ENCODE results near the gene SLC16A11.

The SLC16A11 gene

GRCh38 chr17:7043182-7043496, 753 bp downstream of the SLC16A11 start:
- no CpG with 5 or more reads among the region's 21 CpGs for WGBS, 2 donors (ENCODE audit: extremely low coverage in 2 of 2, insufficient read length in 2 of 2, insufficient replicate concordance in 1 of 2)
- H2BK12ac ChIP-seq (ENCODE audit: low read length): no peak overlapping the region
- peak overlapping the region in 1 of 2 donors; percentile 71 for H3K4me3 ChIP-seq (ENCODE audit: low read length in 2 of 2)

GRCh38 chr17:7042501-7043181, 1.3 kb downstream of the SLC16A11 start:
- Histone ChIP-seq H3K27me3 (ENCODE audit: control insufficient read depth in 3 of 3, insufficient read depth in 3 of 3, low read depth in 1 of 3, low read length in 3 of 3) (peaks cover 0 to 48% (median 21%) of the 10 kb centered on the region in 3 experiments), H3K18ac (ENCODE audit: low read length) (peak overlapping the region; percentile 95), H3K36me3 (replicated peaks in 1 of 2; ENCODE audit: control insufficient read depth in 2 of 2, insufficient read depth in 2 of 2, low read length in 2 of 2) (no peaks in the 10 kb centered on the region), H3K9ac (ENCODE audit: low read depth, low read length, poor library complexity) (peak overlapping the region; percentile 21), H3K27ac (replicated peaks; ENCODE audit: low read length) (no peak overlapping the region), H3K4ac (ENCODE audit: low read length) (no peak overlapping the region), H3K4me3 (ENCODE audit: low read length in 2 of 2) (no peak overlapping the region), H2AK5ac (ENCODE audit: low read depth, low read length) (peak overlapping the region; percentile 96), H3K79me1 (ENCODE audit: low read depth, low read length) (peaks cover 3% of the 10 kb centered on the region), H4K8ac (ENCODE audit: low read depth, low read length) (peak overlapping the region; percentile 65), H3K4me1 (ENCODE audit: control insufficient read depth in 2 of 2, insufficient read depth in 1 of 2, low read depth in 1 of 2, low read length in 2 of 2) (peaks cover 15 to 27% of the 10 kb centered on the region in 2 donors), H3K9me3 (replicated peaks in 1 of 2; ENCODE audit: control insufficient read depth in 2 of 2, insufficient read depth in 1 of 2, low read depth in 1 of 2, low read length in 2 of 2) (peaks cover 0 to 7% of the 10 kb centered on the region in 2 donors), H2BK15ac (ENCODE audit: low read length) (peak overlapping the region; percentile 85), H3K4me2 (ENCODE audit: insufficient read depth, low read length, poor library complexity, severe bottlenecking) (peak overlapping the region; percentile 83), H2AFZ (ENCODE audit: low read length) (peak overlapping the region; percentile 76), H3K23ac (ENCODE audit: low read depth, low read length, poor library complexity) (peak overlapping the region; percentile 97), H3K14ac (ENCODE audit: low read length) (peak overlapping the region; percentile 71), H4K91ac (ENCODE audit: low read depth, low read length, poor library complexity) (no peak overlapping the region), H2BK12ac (ENCODE audit: low read length) (peak overlapping the region; percentile 30), H2BK5ac (ENCODE audit: low read length) (peak overlapping the region; percentile 39), H2BK120ac (ENCODE audit: low read depth, low read length) (no peak overlapping the region)
- no CpG with 5 or more reads among the region's 53 CpGs for WGBS, 2 donors (ENCODE audit: extremely low coverage in 2 of 2, insufficient read length in 2 of 2, insufficient replicate concordance in 1 of 2)
- DNase-seq (ENCODE audit: low spot score): no peak

More at GRCh38 chr17:7043182-7043496, 753 bp downstream of the SLC16A11 start:
- Histone ChIP-seq H2AK5ac (ENCODE audit: low read depth, low read length) (peak overlapping the region; percentile 96), H3K4me2 (ENCODE audit: insufficient read depth, low read length, poor library complexity, severe bottlenecking) (peak overlapping the region; percentile 83), H3K36me3 (replicated peaks in 1 of 2; ENCODE audit: control insufficient read depth in 2 of 2, insufficient read depth in 2 of 2, low read length in 2 of 2) (no peaks in the 10 kb centered on the region), H2BK5ac (ENCODE audit: low read length) (no peak overlapping the region), H3K27ac (replicated peaks; ENCODE audit: low read length) (no peak overlapping the region), H4K8ac (ENCODE audit: low read depth, low read length) (peak overlapping the region; percentile 86), H3K14ac (ENCODE audit: low read length) (peak overlapping the region; percentile 63), H3K79me1 (ENCODE audit: low read depth, low read length) (peaks cover 3% of the 10 kb centered on the region), H2AFZ (ENCODE audit: low read length) (peak overlapping the region; percentile 76), H4K91ac (ENCODE audit: low read depth, low read length, poor library complexity) (no peak overlapping the region), H3K4me1 (ENCODE audit: control insufficient read depth in 2 of 2, insufficient read depth in 1 of 2, low read depth in 1 of 2, low read length in 2 of 2) (peaks cover 13 to 27% of the 10 kb centered on the region in 2 donors), H3K27me3 (ENCODE audit: control insufficient read depth in 3 of 3, insufficient read depth in 3 of 3, low read depth in 1 of 3, low read length in 3 of 3) (peaks cover 0 to 48% (median 21%) of the 10 kb centered on the region in 3 experiments), H3K9ac (ENCODE audit: low read depth, low read length, poor library complexity) (peak overlapping the region; percentile 70), H3K4ac (ENCODE audit: low read length) (no peak overlapping the region), H3K18ac (ENCODE audit: low read length) (peak overlapping the region; percentile 90), H3K23ac (ENCODE audit: low read depth, low read length, poor library complexity) (peak overlapping the region; percentile 97), H3K9me3 (replicated peaks in 1 of 2; ENCODE audit: control insufficient read depth in 2 of 2, insufficient read depth in 1 of 2, low read depth in 1 of 2, low read length in 2 of 2) (peaks cover 0 to 8% of the 10 kb centered on the region in 2 donors), H2BK15ac (ENCODE audit: low read length) (peak overlapping the region; percentile 75), H2BK120ac (ENCODE audit: low read depth, low read length) (no peak overlapping the region)
- no peak for DNase-seq (ENCODE audit: low spot score)

GRCh38 chr17:7041607-7042500, 2.0 kb downstream of the SLC16A11 start:
- H2AFZ ChIP-seq (ENCODE audit: low read length): no peak overlapping the region
- peak overlapping the region; percentile 65 for H4K8ac ChIP-seq (ENCODE audit: low read depth, low read length)
- no peak overlapping the region for H3K27ac ChIP-seq (replicated peaks; ENCODE audit: low read length)
- H3K9ac ChIP-seq (ENCODE audit: low read depth, low read length, poor library complexity): no peak overlapping the region
- peaks cover 3% of the 10 kb centered on the region for H3K79me1 ChIP-seq (ENCODE audit: low read depth, low read length)
- no peak overlapping the region for H2BK120ac ChIP-seq (ENCODE audit: low read depth, low read length)
- peaks cover 15 to 26% of the 10 kb centered on the region in 2 donors for H3K4me1 ChIP-seq (ENCODE audit: control insufficient read depth in 2 of 2, insufficient read depth in 1 of 2, low read depth in 1 of 2, low read length in 2 of 2)
- peak overlapping the region; percentile 71 for H3K14ac ChIP-seq (ENCODE audit: low read length)
- no peak overlapping the region for H2BK5ac ChIP-seq (ENCODE audit: low read length)
- H2AK5ac ChIP-seq (ENCODE audit: low read depth, low read length): peak overlapping the region; percentile 94
- H3K4me2 ChIP-seq (ENCODE audit: insufficient read depth, low read length, poor library complexity, severe bottlenecking): peak overlapping the region; percentile 33
- no peak overlapping the region for H3K4ac ChIP-seq (ENCODE audit: low read length)
- no peak for DNase-seq (ENCODE audit: low spot score)
- peaks cover 0 to 7% of the 10 kb centered on the region in 2 donors for H3K9me3 ChIP-seq (replicated peaks in 1 of 2; ENCODE audit: control insufficient read depth in 2 of 2, insufficient read depth in 1 of 2, low read depth in 1 of 2, low read length in 2 of 2)
- H3K18ac ChIP-seq (ENCODE audit: low read length): peak overlapping the region; percentile 95
- no peak overlapping the region for H2BK12ac ChIP-seq (ENCODE audit: low read length)
- H4K91ac ChIP-seq (ENCODE audit: low read depth, low read length, poor library complexity): no peak overlapping the region
- H2BK15ac ChIP-seq (ENCODE audit: low read length): peak overlapping the region; percentile 85
- H3K36me3 ChIP-seq (replicated peaks in 1 of 2; ENCODE audit: control insufficient read depth in 2 of 2, insufficient read depth in 2 of 2, low read length in 2 of 2): no peaks in the 10 kb centered on the region
- peaks cover 0 to 48% (median 21%) of the 10 kb centered on the region in 3 experiments for H3K27me3 ChIP-seq (ENCODE audit: control insufficient read depth in 3 of 3, insufficient read depth in 3 of 3, low read depth in 1 of 3, low read length in 3 of 3)
- no CpG with 5 or more reads among the region's 43 CpGs for WGBS, 2 donors (ENCODE audit: extremely low coverage in 2 of 2, insufficient read length in 2 of 2, insufficient replicate concordance in 1 of 2)
- peak overlapping the region; percentile 95 for H3K23ac ChIP-seq (ENCODE audit: low read depth, low read length, poor library complexity)
- H3K4me3 ChIP-seq (ENCODE audit: low read length in 2 of 2): no peak overlapping the region

- Histone ChIP-seq H2BK12ac (ENCODE audit: low read length) (no peak overlapping the region), H3K4me2 (ENCODE audit: insufficient read depth, low read length, poor library complexity, severe bottlenecking) (no peak overlapping the region), H3K14ac (ENCODE audit: low read length) (no peak overlapping the region), H3K27ac (replicated peaks; ENCODE audit: low read length) (no peak overlapping the region), H3K36me3 (replicated peaks in 1 of 2; ENCODE audit: control insufficient read depth in 2 of 2, insufficient read depth in 2 of 2, low read length in 2 of 2) (no peaks in the 10 kb centered on the region), H4K91ac (ENCODE audit: low read depth, low read length, poor library complexity) (no peak overlapping the region), H3K79me1 (ENCODE audit: low read depth, low read length) (peaks cover 3% of the 10 kb centered on the region), H3K23ac (ENCODE audit: low read depth, low read length, poor library complexity) (no peak overlapping the region), H3K4ac (ENCODE audit: low read length) (no peak overlapping the region), H3K27me3 (ENCODE audit: control insufficient read depth in 3 of 3, insufficient read depth in 3 of 3, low read depth in 1 of 3, low read length in 3 of 3) (peaks cover 0 to 38% (median 21%) of the 10 kb centered on the region in 3 experiments), H2BK120ac (ENCODE audit: low read depth, low read length) (no peak overlapping the region), H3K4me3 (ENCODE audit: low read length in 2 of 2) (no peak overlapping the region), H3K9ac (ENCODE audit: low read depth, low read length, poor library complexity) (no peak overlapping the region), H2AFZ (ENCODE audit: low read length) (no peak overlapping the region), H3K9me3 (replicated peaks in 1 of 2; ENCODE audit: control insufficient read depth in 2 of 2, insufficient read depth in 1 of 2, low read depth in 1 of 2, low read length in 2 of 2) (peaks cover 0 to 7% of the 10 kb centered on the region in 2 donors), H2AK5ac (ENCODE audit: low read depth, low read length) (no peak overlapping the region), H2BK15ac (ENCODE audit: low read length) (no peak overlapping the region), H3K4me1 (ENCODE audit: control insufficient read depth in 2 of 2, insufficient read depth in 1 of 2, low read depth in 1 of 2, low read length in 2 of 2) (peaks cover 15 to 24% of the 10 kb centered on the region in 2 donors), H2BK5ac (ENCODE audit: low read length) (no peak overlapping the region), H4K8ac (ENCODE audit: low read depth, low read length) (no peak overlapping the region), H3K18ac (ENCODE audit: low read length) (no peak overlapping the region)
- DNase-seq (ENCODE audit: low spot score): no peak
- no CpG with 5 or more reads among the region's 5 CpGs for WGBS, 2 donors (ENCODE audit: extremely low coverage in 2 of 2, insufficient read length in 2 of 2, insufficient replicate concordance in 1 of 2)
Measured at GRCh38 chr17:7039832-7040231, 4.1 kb downstream of the SLC16A11 start.
